ENCODE measurements around the gene DNTTIP2.
A peak's percentile ranks its signal among the peaks of the same experiment; 100 is the strongest.

DNTTIP2 gene

GRCh38 chr1:93908394-93909145 lies 29.6 kb upstream of the DNTTIP2 start:
- no peaks in the 10 kb centered on the region for H3K9me3 ChIP-seq (ENCODE audit: control insufficient read depth, insufficient read depth, low read length)
- H3K79me2 ChIP-seq (ENCODE audit: control insufficient read depth, low read length): peaks cover 52% of the 10 kb centered on the region
- peaks cover 5% of the 10 kb centered on the region; the same call in 1 of the 2 replicates for H3K36me3 ChIP-seq (ENCODE audit: control insufficient read depth, low read length)
- peaks cover 7% of the 10 kb centered on the region for H3F3A ChIP-seq (ENCODE audit: control insufficient read depth, insufficient read depth)
- no peaks in the 10 kb centered on the region for H3K9me2 ChIP-seq (replicated peaks; ENCODE audit: control insufficient read depth, low read length)
- peak overlapping the region; percentile 87 for H3K4me3 ChIP-seq (ENCODE audit: low read length)
- H3K27me3 ChIP-seq (ENCODE audit: control insufficient read depth, low read length): no peaks in the 10 kb centered on the region
- no peak for TF ChIP-seq EZH2phosphoT487 (IDR thresholded peaks at IDR 0.05; ENCODE audit: borderline replicate concordance, low read length)
- TF ChIP-seq, protein P1, sequence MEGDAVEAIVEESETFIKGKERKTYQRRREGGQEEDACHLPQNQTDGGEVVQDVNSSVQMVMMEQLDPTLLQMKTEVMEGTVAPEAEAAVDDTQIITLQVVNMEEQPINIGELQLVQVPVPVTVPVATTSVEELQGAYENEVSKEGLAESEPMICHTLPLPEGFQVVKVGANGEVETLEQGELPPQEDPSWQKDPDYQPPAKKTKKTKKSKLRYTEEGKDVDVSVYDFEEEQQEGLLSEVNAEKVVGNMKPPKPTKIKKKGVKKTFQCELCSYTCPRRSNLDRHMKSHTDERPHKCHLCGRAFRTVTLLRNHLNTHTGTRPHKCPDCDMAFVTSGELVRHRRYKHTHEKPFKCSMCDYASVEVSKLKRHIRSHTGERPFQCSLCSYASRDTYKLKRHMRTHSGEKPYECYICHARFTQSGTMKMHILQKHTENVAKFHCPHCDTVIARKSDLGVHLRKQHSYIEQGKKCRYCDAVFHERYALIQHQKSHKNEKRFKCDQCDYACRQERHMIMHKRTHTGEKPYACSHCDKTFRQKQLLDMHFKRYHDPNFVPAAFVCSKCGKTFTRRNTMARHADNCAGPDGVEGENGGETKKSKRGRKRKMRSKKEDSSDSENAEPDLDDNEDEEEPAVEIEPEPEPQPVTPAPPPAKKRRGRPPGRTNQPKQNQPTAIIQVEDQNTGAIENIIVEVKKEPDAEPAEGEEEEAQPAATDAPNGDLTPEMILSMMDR (IDR thresholded peaks at IDR 0.05; ENCODE audit: low read depth, low read length, poor library complexity, severe bottlenecking): no peak
- no peaks in the 10 kb centered on the region for H4K20me1 ChIP-seq (ENCODE audit: control insufficient read depth, insufficient read depth, low read depth, low read length)
- H3K4me1 ChIP-seq (ENCODE audit: control insufficient read depth, low read length): peaks cover 48% of the 10 kb centered on the region
- peak overlapping the region; percentile 24 for H3K27ac ChIP-seq (ENCODE audit: low read depth, low read length)
- peak overlapping the region; percentile 92 for H3K4me2 ChIP-seq (ENCODE audit: low read length)

DNA sequence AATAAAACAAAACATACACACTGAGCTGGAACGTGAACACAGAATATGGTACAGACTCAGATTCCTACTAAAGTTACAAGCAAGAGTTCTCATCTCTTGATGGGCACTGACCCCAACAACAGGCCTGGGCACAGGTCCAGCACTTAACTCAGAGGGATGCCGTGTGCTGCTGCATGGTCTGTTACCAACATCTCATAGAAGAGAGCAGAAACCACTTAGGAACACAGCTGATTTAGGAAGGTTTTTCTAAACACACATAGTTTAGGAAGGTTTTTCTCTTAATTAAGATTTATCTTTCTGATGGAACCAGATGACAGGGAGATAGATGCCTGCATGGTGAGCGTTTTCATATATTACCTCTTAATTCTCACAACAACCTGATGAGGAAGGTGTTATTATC lies 28.7 kb upstream of the DNTTIP2 start:
- Histone ChIP-seq H3K4me2 (ENCODE audit: low read length) (peak overlapping the region; percentile 92), H4K20me1 (ENCODE audit: control insufficient read depth, insufficient read depth, low read depth, low read length) (no peaks in the 10 kb centered on the region), H3K4me3 (ENCODE audit: low read length) (peak overlapping the region; percentile 87), H3K9me2 (replicated peaks; ENCODE audit: control insufficient read depth, low read length) (no peaks in the 10 kb centered on the region), H3K36me3 (ENCODE audit: control insufficient read depth, low read length) (peaks cover 5% of the 10 kb centered on the region; the same call in 1 of the 2 replicates), H3K79me2 (ENCODE audit: control insufficient read depth, low read length) (peaks cover 52% of the 10 kb centered on the region), H3K27ac (ENCODE audit: low read depth, low read length) (no peak overlapping the region), H3K9me3 (ENCODE audit: control insufficient read depth, insufficient read depth, low read length) (no peaks in the 10 kb centered on the region), H3K4me1 (ENCODE audit: control insufficient read depth, low read length) (peaks cover 48% of the 10 kb centered on the region), H3K27me3 (ENCODE audit: control insufficient read depth, low read length) (no peaks in the 10 kb centered on the region), H3F3A (ENCODE audit: control insufficient read depth, insufficient read depth) (peaks cover 7% of the 10 kb centered on the region)
- TF ChIP-seq, protein P1 (IDR thresholded peaks at IDR 0.05; ENCODE audit: low read depth, low read length, poor library complexity, severe bottlenecking): no peak
- no peak for TF ChIP-seq EZH2phosphoT487 (IDR thresholded peaks at IDR 0.05; ENCODE audit: borderline replicate concordance, low read length)

DNA sequence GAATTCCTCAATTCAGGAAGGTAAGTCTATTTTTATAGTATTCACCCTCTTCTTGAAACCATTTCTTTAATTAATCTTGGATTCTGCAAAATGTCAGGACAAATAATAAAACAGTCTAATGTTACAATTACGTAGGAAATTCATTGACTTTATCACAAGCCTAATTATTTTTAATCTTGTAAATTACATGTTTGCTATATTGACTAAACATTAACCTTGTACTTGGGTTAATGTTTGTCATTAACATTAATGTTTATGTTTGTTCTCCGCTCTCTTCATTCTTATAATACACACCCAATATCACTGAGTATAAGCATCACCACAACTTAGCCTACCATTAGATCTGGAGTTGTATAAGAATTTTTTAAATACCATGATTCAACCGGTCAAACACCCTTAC lies 27.5 kb upstream of the DNTTIP2 start:
- TF ChIP-seq, protein P1 (IDR thresholded peaks at IDR 0.05; ENCODE audit: low read depth, low read length, poor library complexity, severe bottlenecking): no peak
- no peak for TF ChIP-seq EZH2phosphoT487 (IDR thresholded peaks at IDR 0.05; ENCODE audit: borderline replicate concordance, low read length)
- peak overlapping the region; percentile 92 for H3K4me2 ChIP-seq (ENCODE audit: low read length)
- H3K4me3 ChIP-seq (ENCODE audit: low read length): no peak overlapping the region
- H3K27ac ChIP-seq (ENCODE audit: low read depth, low read length): no peak overlapping the region
- H3K79me2 ChIP-seq (ENCODE audit: control insufficient read depth, low read length): peaks cover 54% of the 10 kb centered on the region
- H3K27me3 ChIP-seq (ENCODE audit: control insufficient read depth, low read length): no peaks in the 10 kb centered on the region
- no peaks in the 10 kb centered on the region for H3K9me3 ChIP-seq (ENCODE audit: control insufficient read depth, insufficient read depth, low read length)
- peaks cover 7% of the 10 kb centered on the region for H3F3A ChIP-seq (ENCODE audit: control insufficient read depth, insufficient read depth)
- peaks cover 5% of the 10 kb centered on the region; the same call in 1 of the 2 replicates for H3K36me3 ChIP-seq (ENCODE audit: control insufficient read depth, low read length)
- no peaks in the 10 kb centered on the region for H4K20me1 ChIP-seq (ENCODE audit: control insufficient read depth, insufficient read depth, low read depth, low read length)
- H3K9me2 ChIP-seq (replicated peaks; ENCODE audit: control insufficient read depth, low read length): no peaks in the 10 kb centered on the region
- peaks cover 48% of the 10 kb centered on the region for H3K4me1 ChIP-seq (ENCODE audit: control insufficient read depth, low read length)

Measured in DOHH2 (cell line).